Left ventricle myocardium superior (tissue), 1 donor: ENCODE results near the gene MTOR. TPM values are rescaled to one million over a fixed set of nuclear protein-coding genes. Genes with fewer than 3 reads are reported as not detected.

Source experiments
- ATAC-seq: fragments of 200-7000 bp; cut with Tn5 transposase; one replicate; pipeline ENCODE4 v1.9.1; 2020; ENCODE audit warnings: mild to moderate bottlenecking, moderate library complexity
- DNase-seq: peaks from one replicate; pipeline ENCODE4 v3.0.0-alpha.2; 2020
- intact Hi-C: fragments of 100-400 bp; cut with micrococcal nuclease; formaldehyde crosslinking; loops from one replicate; pipeline ENCODE4 v1.11.0; 2022
- total RNA-seq: library from RNA; stranded (reverse); fragmentation: NEBNext Ultra II Directional; extraction: Animal tissue kit (Norgen Biotek cat#: 25700); gene quantifications from one replicate; pipeline ENCODE4 v1.2.1, GENCODE V29; 2021
- donor health status: DM: no; HTN: yes; CAD: no; lungs with severe emphysema.

MTOR gene
- total RNA-seq, 1 donor from 2014 or later: 30.7 TPM

DNA sequence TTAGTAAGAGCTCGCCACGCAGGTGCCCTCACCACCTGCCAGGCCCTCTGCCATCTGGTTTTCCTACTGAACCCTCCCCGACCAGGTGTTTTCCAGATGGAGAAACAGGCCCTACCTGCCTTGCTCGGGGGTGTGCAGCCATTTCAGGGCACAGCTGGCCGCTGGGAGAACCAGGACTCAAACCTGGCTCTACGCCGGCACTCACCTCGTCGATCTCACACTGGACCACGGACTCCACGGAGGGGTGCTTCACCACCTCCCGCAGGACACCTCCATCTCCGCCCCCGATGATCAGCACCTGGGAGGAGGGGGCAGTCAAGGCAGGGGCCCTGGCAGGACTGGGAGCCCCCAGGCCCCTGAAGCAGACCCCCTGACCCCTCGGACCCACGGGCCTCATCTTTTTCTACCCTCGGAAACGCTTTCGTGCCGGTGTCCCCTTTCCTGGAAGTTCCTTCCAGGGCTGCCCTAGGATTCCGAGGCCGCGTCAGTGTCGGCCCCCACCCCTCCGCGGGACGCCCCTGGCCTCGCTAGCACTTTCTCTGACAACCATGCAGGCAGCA lies 203.7 kb downstream of the MTOR start:
- intact Hi-C loops: no loop called here
- DNase-seq: no peak
- ATAC-seq: no peak

DNA sequence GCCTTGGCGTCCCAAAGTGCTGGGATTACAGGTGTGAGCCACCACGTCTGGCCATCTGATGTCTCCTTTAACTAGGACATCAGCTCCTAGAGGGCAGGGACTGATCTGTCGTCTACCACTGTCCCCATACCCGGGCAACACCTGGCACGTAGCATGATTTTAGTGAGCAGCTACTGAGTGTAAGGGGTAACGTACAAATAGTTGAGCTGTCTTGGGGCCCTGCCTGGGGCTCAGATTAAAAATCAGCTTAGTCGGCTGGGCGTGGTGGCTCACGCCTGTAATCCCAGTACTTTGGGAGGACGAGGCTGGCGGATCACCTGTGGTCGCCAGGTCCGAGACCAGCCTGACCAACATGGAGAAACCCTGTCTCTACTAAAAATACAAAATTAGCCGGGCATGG lies 204.3 kb downstream of the MTOR start:
- DNase-seq: no peak
- ATAC-seq: no peak
- intact Hi-C loops: no loop called here

GRCh38 chr1:11057477-11057876 lies 204.9 kb downstream of the MTOR start:
- DNase-seq (no peak), ATAC-seq (no peak)
- intact Hi-C loops: no loop called here

Other genes with a start within 250 kb of the MTOR start
- 117 TPM for gene TARDBP, start 249.9 kb downstream of the MTOR start, total RNA-seq
- gene MASP2, start 215.3 kb downstream of the MTOR start, total RNA-seq: not detected
- gene SRM, start 202.5 kb downstream of the MTOR start, total RNA-seq: 48.9 TPM
- 20.4 TPM for gene EXOSC10, start 162.7 kb downstream of the MTOR start, total RNA-seq
- 1.0 TPM for gene ANGPTL7, start 73.2 kb downstream of the MTOR start, total RNA-seq
- 11.8 TPM for gene UBIAD1, start 10.6 kb upstream of the MTOR start, total RNA-seq
- 0.12 TPM for gene DISP3, start 216.6 kb upstream of the MTOR start, total RNA-seq